Measurements from ENCODE around the gene SPHK2.

SPHK2 gene

DNA sequence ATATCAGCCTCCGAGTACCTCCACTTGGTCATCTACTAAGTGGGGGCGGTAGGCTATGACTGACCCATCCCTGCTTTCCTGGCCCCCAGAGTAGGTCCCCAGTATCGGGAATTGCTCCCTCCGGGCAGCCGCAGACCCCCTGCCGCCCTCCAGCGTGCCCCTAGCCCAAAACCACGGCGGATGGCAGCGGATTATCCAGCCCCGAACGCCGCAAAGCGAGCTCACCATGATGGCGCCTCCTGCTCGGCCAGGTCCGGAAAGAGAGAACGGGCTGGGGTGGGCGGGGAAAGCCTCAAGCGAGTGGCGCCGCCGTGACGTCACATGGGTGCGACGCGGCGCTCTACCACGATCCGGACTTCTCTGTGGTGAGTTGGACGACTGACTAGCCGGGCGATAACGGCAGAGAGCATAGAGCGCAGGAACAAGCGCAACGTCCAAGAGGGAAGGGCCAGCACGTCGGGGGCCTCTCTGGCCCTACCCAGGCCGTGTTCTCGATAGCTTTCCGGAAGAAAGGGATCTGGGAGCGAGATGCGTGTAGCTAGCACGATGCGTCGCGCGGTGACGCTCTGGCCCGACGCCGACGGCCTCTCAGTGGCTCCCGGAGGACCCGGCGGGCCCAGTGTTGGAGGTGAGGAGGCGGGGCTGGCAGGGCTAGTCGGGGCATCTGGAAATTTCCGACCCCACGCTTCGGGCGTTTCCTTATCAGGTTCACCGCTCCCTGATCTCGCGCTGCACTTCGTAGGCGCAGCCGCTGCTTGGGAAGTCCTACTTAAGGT lies at the start of gene SPHK2, which contains the start of gene RPL18 (continued):
- TF ChIP-seq IKZF3 (tag by site-specific recombination; IDR thresholded peaks at IDR 0.05) = 0 out of 2 replicates have a peak, but pooled peaks have one; percentile 35
- TF ChIP-seq, protein P1, sequence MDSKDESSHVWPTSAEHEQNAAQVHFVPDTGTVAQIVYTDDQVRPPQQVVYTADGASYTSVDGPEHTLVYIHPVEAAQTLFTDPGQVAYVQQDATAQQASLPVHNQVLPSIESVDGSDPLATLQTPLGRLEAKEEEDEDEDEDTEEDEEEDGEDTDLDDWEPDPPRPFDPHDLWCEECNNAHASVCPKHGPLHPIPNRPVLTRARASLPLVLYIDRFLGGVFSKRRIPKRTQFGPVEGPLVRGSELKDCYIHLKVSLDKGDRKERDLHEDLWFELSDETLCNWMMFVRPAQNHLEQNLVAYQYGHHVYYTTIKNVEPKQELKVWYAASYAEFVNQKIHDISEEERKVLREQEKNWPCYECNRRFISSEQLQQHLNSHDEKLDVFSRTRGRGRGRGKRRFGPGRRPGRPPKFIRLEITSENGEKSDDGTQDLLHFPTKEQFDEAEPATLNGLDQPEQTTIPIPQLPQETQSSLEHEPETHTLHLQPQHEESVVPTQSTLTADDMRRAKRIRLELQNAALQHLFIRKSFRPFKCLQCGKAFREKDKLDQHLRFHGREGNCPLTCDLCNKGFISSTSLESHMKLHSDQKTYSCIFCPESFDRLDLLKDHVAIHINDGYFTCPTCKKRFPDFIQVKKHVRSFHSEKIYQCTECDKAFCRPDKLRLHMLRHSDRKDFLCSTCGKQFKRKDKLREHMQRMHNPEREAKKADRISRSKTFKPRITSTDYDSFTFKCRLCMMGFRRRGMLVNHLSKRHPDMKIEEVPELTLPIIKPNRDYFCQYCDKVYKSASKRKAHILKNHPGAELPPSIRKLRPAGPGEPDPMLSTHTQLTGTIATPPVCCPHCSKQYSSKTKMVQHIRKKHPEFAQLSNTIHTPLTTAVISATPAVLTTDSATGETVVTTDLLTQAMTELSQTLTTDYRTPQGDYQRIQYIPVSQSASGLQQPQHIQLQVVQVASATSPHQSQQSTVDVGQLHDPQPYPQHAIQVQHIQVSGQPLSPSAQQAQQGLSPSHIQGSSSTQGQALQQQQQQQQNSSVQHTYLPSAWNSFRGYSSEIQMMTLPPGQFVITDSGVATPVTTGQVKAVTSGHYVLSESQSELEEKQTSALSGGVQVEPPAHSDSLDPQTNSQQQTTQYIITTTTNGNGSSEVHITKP (tag by site-specific recombination; IDR thresholded peaks at IDR 0.05) = peak; percentile 95
- TF ChIP-seq, protein P2, sequence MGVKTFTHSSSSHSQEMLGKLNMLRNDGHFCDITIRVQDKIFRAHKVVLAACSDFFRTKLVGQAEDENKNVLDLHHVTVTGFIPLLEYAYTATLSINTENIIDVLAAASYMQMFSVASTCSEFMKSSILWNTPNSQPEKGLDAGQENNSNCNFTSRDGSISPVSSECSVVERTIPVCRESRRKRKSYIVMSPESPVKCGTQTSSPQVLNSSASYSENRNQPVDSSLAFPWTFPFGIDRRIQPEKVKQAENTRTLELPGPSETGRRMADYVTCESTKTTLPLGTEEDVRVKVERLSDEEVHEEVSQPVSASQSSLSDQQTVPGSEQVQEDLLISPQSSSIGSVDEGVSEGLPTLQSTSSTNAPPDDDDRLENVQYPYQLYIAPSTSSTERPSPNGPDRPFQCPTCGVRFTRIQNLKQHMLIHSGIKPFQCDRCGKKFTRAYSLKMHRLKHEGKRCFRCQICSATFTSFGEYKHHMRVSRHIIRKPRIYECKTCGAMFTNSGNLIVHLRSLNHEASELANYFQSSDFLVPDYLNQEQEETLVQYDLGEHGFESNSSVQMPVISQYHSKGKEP (tag by site-specific recombination; IDR thresholded peaks at IDR 0.05) = no peak
- TF ChIP-seq, protein P3, sequence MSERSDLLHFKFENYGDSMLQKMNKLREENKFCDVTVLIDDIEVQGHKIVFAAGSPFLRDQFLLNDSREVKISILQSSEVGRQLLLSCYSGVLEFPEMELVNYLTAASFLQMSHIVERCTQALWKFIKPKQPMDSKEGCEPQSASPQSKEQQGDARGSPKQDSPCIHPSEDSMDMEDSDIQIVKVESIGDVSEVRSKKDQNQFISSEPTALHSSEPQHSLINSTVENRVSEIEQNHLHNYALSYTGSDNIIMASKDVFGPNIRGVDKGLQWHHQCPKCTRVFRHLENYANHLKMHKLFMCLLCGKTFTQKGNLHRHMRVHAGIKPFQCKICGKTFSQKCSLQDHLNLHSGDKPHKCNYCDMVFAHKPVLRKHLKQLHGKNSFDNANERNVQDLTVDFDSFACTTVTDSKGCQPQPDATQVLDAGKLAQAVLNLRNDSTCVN (tag by site-specific recombination; optimal IDR thresholded peaks at IDR 0.05) = peak; percentile 51
- no peak for TF ChIP-seq ZNF792 (tag by site-specific recombination; IDR thresholded peaks at IDR 0.05)
- TF ChIP-seq ZNF544 (tag by site-specific recombination; IDR thresholded peaks at IDR 0.05) = no peak
- no peak for TF ChIP-seq ZNF140 (tag by site-specific recombination; IDR thresholded peaks at IDR 0.05)
- TF ChIP-seq, protein P4, sequence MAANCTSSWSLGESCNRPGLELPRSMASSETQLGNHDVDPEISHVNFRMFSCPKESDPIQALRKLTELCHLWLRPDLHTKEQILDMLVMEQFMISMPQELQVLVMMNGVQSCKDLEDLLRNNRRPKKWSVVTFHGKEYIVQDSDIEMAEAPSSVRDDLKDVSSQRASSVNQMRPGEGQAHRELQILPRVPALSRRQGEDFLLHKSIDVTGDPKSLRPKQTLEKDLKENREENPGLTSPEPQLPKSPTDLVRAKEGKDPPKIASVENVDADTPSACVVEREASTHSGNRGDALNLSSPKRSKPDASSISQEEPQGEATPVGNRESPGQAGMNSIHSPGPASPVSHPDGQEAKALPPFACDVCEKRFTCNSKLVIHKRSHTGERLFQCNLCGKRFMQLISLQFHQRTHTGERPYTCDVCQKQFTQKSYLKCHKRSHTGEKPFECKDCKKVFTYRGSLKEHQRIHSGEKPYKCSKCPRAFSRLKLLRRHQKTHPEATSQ (tag by site-specific recombination; IDR thresholded peaks at IDR 0.05) = no peak
- TF ChIP-seq ZNF426 (tag by site-specific recombination; IDR thresholded peaks at IDR 0.05) = no peak
- TF ChIP-seq ZSCAN30 (tag by site-specific recombination; IDR thresholded peaks at IDR 0.05) = no peak; the same call in none of the 2 replicates
- peak; percentile 77 for TF ChIP-seq YY1 (tag by site-specific recombination; IDR thresholded peaks at IDR 0.05)
- 0 out of 2 replicates have a peak, but pooled peaks have one; percentile 67 for TF ChIP-seq TRIM28 (IDR thresholded peaks at IDR 0.05; ENCODE audit: borderline replicate concordance, low read length)
- no peak; the same call in 1 of the 2 replicates for TF ChIP-seq KLF1 (tag by site-specific recombination; IDR thresholded peaks at IDR 0.05)
- TF ChIP-seq EGR2 (tag by site-specific recombination; IDR thresholded peaks at IDR 0.05; ENCODE audit: low read depth) = peak; percentile 47
- TF ChIP-seq ZNF248 (tag by site-specific recombination; IDR thresholded peaks at IDR 0.05) = no peak
- TF ChIP-seq ZNF121 (tag by site-specific recombination; IDR thresholded peaks at IDR 0.05) = peak; percentile 80
- no peak for TF ChIP-seq ZNF549 (tag by site-specific recombination; IDR thresholded peaks at IDR 0.05)
- no peak for TF ChIP-seq ZNF214 (tag by site-specific recombination; IDR thresholded peaks at IDR 0.05; ENCODE audit: borderline replicate concordance)
- peak; percentile 67; the same call in 1 of the 2 replicates for TF ChIP-seq ZNF146 (tag by site-specific recombination; IDR thresholded peaks at IDR 0.05)
- no peak for TF ChIP-seq WT1 (tag by site-specific recombination; IDR thresholded peaks at IDR 0.05)
- TF ChIP-seq YY2 (tag by site-specific recombination; IDR thresholded peaks at IDR 0.05) = peak; percentile 85
- TF ChIP-seq, protein P5, sequence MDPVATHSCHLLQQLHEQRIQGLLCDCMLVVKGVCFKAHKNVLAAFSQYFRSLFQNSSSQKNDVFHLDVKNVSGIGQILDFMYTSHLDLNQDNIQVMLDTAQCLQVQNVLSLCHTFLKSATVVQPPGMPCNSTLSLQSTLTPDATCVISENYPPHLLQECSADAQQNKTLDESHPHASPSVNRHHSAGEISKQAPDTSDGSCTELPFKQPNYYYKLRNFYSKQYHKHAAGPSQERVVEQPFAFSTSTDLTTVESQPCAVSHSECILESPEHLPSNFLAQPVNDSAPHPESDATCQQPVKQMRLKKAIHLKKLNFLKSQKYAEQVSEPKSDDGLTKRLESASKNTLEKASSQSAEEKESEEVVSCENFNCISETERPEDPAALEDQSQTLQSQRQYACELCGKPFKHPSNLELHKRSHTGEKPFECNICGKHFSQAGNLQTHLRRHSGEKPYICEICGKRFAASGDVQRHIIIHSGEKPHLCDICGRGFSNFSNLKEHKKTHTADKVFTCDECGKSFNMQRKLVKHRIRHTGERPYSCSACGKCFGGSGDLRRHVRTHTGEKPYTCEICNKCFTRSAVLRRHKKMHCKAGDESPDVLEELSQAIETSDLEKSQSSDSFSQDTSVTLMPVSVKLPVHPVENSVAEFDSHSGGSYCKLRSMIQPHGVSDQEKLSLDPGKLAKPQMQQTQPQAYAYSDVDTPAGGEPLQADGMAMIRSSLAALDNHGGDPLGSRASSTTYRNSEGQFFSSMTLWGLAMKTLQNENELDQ (tag by site-specific recombination; IDR thresholded peaks at IDR 0.05; ENCODE audit: low read depth) = no peak
- TF ChIP-seq ZNF660 (tag by site-specific recombination; IDR thresholded peaks at IDR 0.05) = peak; percentile 97
- TF ChIP-seq ZNF76 (tag by site-specific recombination; IDR thresholded peaks at IDR 0.05; ENCODE audit: borderline replicate concordance, low read depth) = peak; percentile 92
- no peak for TF ChIP-seq MEIS1 (CRISPR knock-in tag; IDR thresholded peaks at IDR 0.05; ENCODE audit: borderline replicate concordance)
- no peak for TF ChIP-seq GLI2 (tag by site-specific recombination; IDR thresholded peaks at IDR 0.05; ENCODE audit: borderline replicate concordance, low read depth)
- TF ChIP-seq ZNF266 (tag by site-specific recombination; IDR thresholded peaks at IDR 0.05; ENCODE audit: low read depth) = no peak
- TF ChIP-seq ZSCAN16 (tag by site-specific recombination; IDR thresholded peaks at IDR 0.05) = no peak
- TF ChIP-seq ZNF777 (tag by site-specific recombination; IDR thresholded peaks at IDR 0.05; ENCODE audit: borderline replicate concordance) = peak; percentile 78; the same call in 1 of the 2 replicates
- no peak for TF ChIP-seq ZNF211 (tag by site-specific recombination; IDR thresholded peaks at IDR 0.05; ENCODE audit: low read depth)

Measured in HEK293 (cell line).